GM21390 (cell line): Measurements from ENCODE around the gene NEUROD4.

Source experiments
- ATAC-seq: cut with Tn5 transposase; IDR thresholded peaks from one replicate; pipeline ENCODE4 v1.9.1; 2021; ENCODE audit not compliant: unreplicated experiment

Gene NEUROD4

GRCh38 chr12:54997929-54998522, 21.7 kb upstream of the NEUROD4 start:
- no peak for ATAC-seq

GRCh38 chr12:54998958-54999510, 20.7 kb upstream of the NEUROD4 start:
- no peak for ATAC-seq

- ATAC-seq, result no peak
Observed at GRCh38 chr12:55001198-55001868, 18.4 kb upstream of the NEUROD4 start.

- no peak for ATAC-seq
Observed at GRCh38 chr12:55002355-55002754, 17.4 kb upstream of the NEUROD4 start.

- ATAC-seq, result no peak
Observed at GRCh38 chr12:55008944-55009585, 10.7 kb upstream of the NEUROD4 start.

GRCh38 chr12:55017416-55017925, 2.3 kb upstream of the NEUROD4 start:
- no peak for ATAC-seq

- no peak for ATAC-seq
Observed at GRCh38 chr12:55024575-55024974, 4.8 kb downstream of the NEUROD4 start.

- no peak for ATAC-seq
Observed at GRCh38 chr12:55025508-55025907, 5.7 kb downstream of the NEUROD4 start.

GRCh38 chr12:55034218-55034617, 14.4 kb downstream of the NEUROD4 start:
- no peak for ATAC-seq

GRCh38 chr12:55036326-55037115, 16.7 kb downstream of the NEUROD4 start:
- no peak for ATAC-seq

- no peak for ATAC-seq
Observed at GRCh38 chr12:55037351-55037987, 17.7 kb downstream of the NEUROD4 start.

- ATAC-seq, result no peak
Observed at GRCh38 chr12:55039395-55040354, 19.9 kb downstream of the NEUROD4 start.

- ATAC-seq, result no peak
Observed at GRCh38 chr12:55041345-55042055, 21.7 kb downstream of the NEUROD4 start.

- no peak for ATAC-seq
Observed at GRCh38 chr12:55043542-55043941, 23.8 kb downstream of the NEUROD4 start.

- no peak for ATAC-seq
Observed at GRCh38 chr12:55044135-55044534, 24.4 kb downstream of the NEUROD4 start.

- no peak for ATAC-seq
Observed at GRCh38 chr12:55049676-55050075, 29.9 kb downstream of the NEUROD4 start.

GRCh38 chr12:55051197-55051947, 31.6 kb downstream of the NEUROD4 start:
- no peak for ATAC-seq

- ATAC-seq, result no peak
Observed at GRCh38 chr12:55057481-55057880, 37.7 kb downstream of the NEUROD4 start.
